Mammary epithelial cell (primary cell): ENCODE measurements around the gene PDE4C.

Experiments
- CTCF ChIP-seq, 2 donors: IDR thresholded peaks in 1 of 2; conservative IDR thresholded peaks in 1 of 2; 2 replicates each; pipeline ENCODE4 v1.5.1; 2011 to 2012; ENCODE audit warnings: inconsistent platforms in 2 of 2, low read length in 2 of 2, mild to moderate bottlenecking in 2 of 2, control low read depth in 1 of 2, low read depth in 1 of 2; ENCODE audit not compliant: insufficient read depth in 1 of 2; ENCODE audit errors: extremely low read depth in 1 of 2
- EZH2 ChIP-seq: IDR thresholded peaks from 2 replicates; pipeline ENCODE4 v1.6.1; 2012; ENCODE audit warnings: low read length, inconsistent platforms, borderline replicate concordance

- TF ChIP-seq CTCF (conservative IDR thresholded peaks at IDR 0.05 in 1 of 2, IDR thresholded peaks at IDR 0.05 in 1 of 2; ENCODE audit: extremely low read depth in 1 of 2, insufficient read depth in 1 of 2, low read depth in 1 of 2, low read length in 2 of 2) (no peak), EZH2 (no peak)
These were observed 35.2 kb upstream of the PDE4C start for GRCh38 chr19:18261474-18261873.
